ENCODE measurements around the gene POPDC2. TPM values are rescaled to one million over a fixed set of nuclear protein-coding genes. Genes with fewer than 3 reads are reported as not detected.
"Not testable (repeated sequence)": the region's sequence is repeated elsewhere in the genome, so short reads cannot be mapped to it uniquely, and the experiment has no call there.

The POPDC2 gene
- total and polyA plus RNA-seq, 8 donors = 1.3 to 6.6 (median 4.8) TPM

DNA sequence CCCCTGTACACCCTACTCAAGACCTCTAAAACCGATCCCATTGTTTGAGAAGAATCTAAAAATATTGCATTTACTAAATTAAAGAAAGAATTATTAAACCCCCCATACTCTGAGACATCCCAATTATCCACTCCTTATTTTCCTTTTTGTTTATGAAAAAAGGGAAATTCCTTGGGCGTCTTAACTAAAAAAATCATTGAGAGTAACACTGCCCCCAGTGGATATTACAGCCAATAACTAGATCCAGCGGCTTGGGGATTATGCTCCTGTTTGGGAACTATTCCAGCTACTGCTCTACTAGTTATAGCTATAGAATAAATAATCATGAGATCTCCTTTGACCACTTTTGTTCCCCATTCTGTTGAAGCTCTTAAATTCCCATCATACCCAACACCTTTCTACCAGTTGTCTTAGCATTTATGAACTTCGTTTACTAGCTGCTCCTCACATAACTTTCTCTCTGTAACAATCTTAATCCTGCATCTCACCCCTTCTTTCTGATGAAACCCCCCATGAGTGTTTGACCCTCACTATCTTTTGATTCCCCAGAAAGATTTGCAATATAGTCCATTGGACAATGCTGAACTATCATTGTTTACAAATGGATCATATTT, 29.8 kb upstream of the POPDC2 start:
- no peaks in the 10 kb centered on the region for H3K27me3 ChIP-seq
- H3K4me1 ChIP-seq = no peaks in the 10 kb centered on the region
- H3K36me3 ChIP-seq = no peaks in the 10 kb centered on the region
- intact Hi-C loops (cut with DNase I) = loop anchor here in 1 of 2 donors (10.0 kb wide), 1 partner anchor 805 kb away; no protein-coding TSS in a partner anchor
- H3K27ac ChIP-seq = no peak overlapping the region
- ATAC-seq (peak; percentile 23), DNase-seq (peak in 1 of 4 donors; percentile 16)
- H3K9me3 ChIP-seq = no peaks in the 10 kb centered on the region
- TF ChIP-seq, protein P1, sequence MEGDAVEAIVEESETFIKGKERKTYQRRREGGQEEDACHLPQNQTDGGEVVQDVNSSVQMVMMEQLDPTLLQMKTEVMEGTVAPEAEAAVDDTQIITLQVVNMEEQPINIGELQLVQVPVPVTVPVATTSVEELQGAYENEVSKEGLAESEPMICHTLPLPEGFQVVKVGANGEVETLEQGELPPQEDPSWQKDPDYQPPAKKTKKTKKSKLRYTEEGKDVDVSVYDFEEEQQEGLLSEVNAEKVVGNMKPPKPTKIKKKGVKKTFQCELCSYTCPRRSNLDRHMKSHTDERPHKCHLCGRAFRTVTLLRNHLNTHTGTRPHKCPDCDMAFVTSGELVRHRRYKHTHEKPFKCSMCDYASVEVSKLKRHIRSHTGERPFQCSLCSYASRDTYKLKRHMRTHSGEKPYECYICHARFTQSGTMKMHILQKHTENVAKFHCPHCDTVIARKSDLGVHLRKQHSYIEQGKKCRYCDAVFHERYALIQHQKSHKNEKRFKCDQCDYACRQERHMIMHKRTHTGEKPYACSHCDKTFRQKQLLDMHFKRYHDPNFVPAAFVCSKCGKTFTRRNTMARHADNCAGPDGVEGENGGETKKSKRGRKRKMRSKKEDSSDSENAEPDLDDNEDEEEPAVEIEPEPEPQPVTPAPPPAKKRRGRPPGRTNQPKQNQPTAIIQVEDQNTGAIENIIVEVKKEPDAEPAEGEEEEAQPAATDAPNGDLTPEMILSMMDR (IDR thresholded peaks at IDR 0.05) = peak; percentile 39 to 57
- no peak overlapping the region for H3K4me3 ChIP-seq

- TF ChIP-seq, protein P1 (IDR thresholded peaks at IDR 0.05) = no peak
- H3K27ac ChIP-seq = no peak overlapping the region
- no peak overlapping the region for H3K4me3 ChIP-seq
- H3K4me1 ChIP-seq = no peaks in the 10 kb centered on the region
- no peaks in the 10 kb centered on the region for H3K36me3 ChIP-seq
- H3K27me3 ChIP-seq = no peaks in the 10 kb centered on the region
- H3K9me3 ChIP-seq = no peaks in the 10 kb centered on the region
- DNase-seq = no peak
- intact Hi-C loops (cut with DNase I) = no loop called here
- no peak for ATAC-seq
These were observed 23.0 kb upstream of the POPDC2 start for GRCh38 chr3:119683421-119683820.

GRCh38 chr3:119681279-119681678, 20.9 kb upstream of the POPDC2 start:
- TF ChIP-seq, protein P1 (IDR thresholded peaks at IDR 0.05) = peak; percentile 14 to 42
- Histone ChIP-seq H3K9me3 (no peaks in the 10 kb centered on the region), H3K27me3 (no peaks in the 10 kb centered on the region), H3K4me3 (no peak overlapping the region), H3K4me1 (peaks cover 6 to 10% of the 10 kb centered on the region in 2 donors), H3K36me3 (no peaks in the 10 kb centered on the region), H3K27ac (no peak overlapping the region)
- intact Hi-C loops (cut with DNase I) = no loop called here
- DNase-seq (no peak), ATAC-seq (peak; percentile 17)

GRCh38 chr3:119679874-119680273, 19.5 kb upstream of the POPDC2 start:
- DNase-seq (no peak), ATAC-seq (no peak)
- intact Hi-C loops (cut with DNase I) = loop anchor here in 1 of 2 donors (10.0 kb wide), 1 partner anchor 85 kb away; the partner anchor contains the start of gene PLA1A
- TF ChIP-seq, protein P1 (IDR thresholded peaks at IDR 0.05) = no peak
- Histone ChIP-seq H3K4me3 (no peak overlapping the region), H3K36me3 (peaks cover 0 to 3% of the 10 kb centered on the region in 2 donors), H3K4me1 (peaks cover 12 to 21% of the 10 kb centered on the region in 2 donors), H3K9me3 (no peaks in the 10 kb centered on the region), H3K27ac (peak overlapping the region in 1 of 2 donors; percentile 14), H3K27me3 (no peaks in the 10 kb centered on the region)

- ATAC-seq = not testable (repeated sequence)
- peak overlapping the region in 1 of 2 donors; percentile 95 for H3K27ac ChIP-seq
These were observed 17.8 kb upstream of the POPDC2 start for GRCh38 chr3:119678209-119678608.

More at GRCh38 chr3:119678209-119678608, 17.8 kb upstream of the POPDC2 start:
- Histone ChIP-seq H3K36me3 (peaks cover 0 to 19% of the 10 kb centered on the region in 2 donors), H3K4me3 (peak overlapping the region in 1 of 2 donors; percentile 55), H3K4me1 (peaks cover 12 to 21% of the 10 kb centered on the region in 2 donors)
- H3K27me3 ChIP-seq, H3K9me3 ChIP-seq, DNase-seq: not testable (repeated sequence)
- intact Hi-C loops (cut with DNase I) = loop anchor here in 1 of 2 donors (10.0 kb wide), 1 partner anchor 83 kb away; the partner anchor contains the start of gene PLA1A
